ENCODE results near the gene SRPK3. TPM values are rescaled to one million over a fixed set of nuclear protein-coding genes. Genes with fewer than 3 reads are reported as not detected.

Gene SRPK3
- total RNA-seq, 1 experiment from 2014 or later = 0.46 TPM

DNA sequence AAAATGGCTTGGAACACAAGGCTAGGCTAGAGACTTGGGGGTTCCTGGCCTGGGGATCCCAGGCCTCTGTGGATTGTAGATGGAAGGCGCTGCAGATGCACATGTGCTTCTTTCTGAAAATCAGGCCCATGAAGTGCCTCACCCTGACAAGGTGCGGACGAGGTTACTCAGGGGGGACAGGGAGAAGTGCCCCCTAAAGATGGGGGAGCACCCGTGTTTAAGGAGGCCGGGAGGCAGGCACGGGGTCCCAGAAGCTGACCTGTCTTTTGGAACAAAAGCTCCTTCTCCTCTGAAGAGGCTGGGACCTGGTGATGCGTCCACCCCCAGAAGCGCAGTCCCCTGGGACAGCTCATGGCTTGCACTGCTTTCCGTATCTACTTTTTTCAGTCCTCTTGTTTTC is 47.1 kb downstream of the SRPK3 start:
- CTCF ChIA-PET = no interaction called here

GRCh38 chrX:153828308-153828707 is 47.5 kb downstream of the SRPK3 start:
- Histone ChIP-seq H3K79me2 (ENCODE audit: low read depth) (no peaks in the 10 kb centered on the region), H3K4me1 (replicated peaks; ENCODE audit: insufficient read depth) (no peaks in the 10 kb centered on the region), H2AFZ (no peak overlapping the region), H3K9me2 (ENCODE audit: insufficient read depth) (no peaks in the 10 kb centered on the region), H3K4me2 (no peak overlapping the region), H3K27ac (no peak overlapping the region), H3K9me3 (ENCODE audit: insufficient read depth, low read depth) (no peaks in the 10 kb centered on the region), H3K36me3 (ENCODE audit: low read depth) (no peaks in the 10 kb centered on the region), H3K4me3 (no peak overlapping the region), H3F3A (ENCODE audit: insufficient read depth, low read depth) (no peaks in the 10 kb centered on the region), H3K27me3 (ENCODE audit: insufficient read depth, low read depth) (peaks cover 47% of the 10 kb centered on the region), H4K20me1 (ENCODE audit: insufficient read depth) (no peaks in the 10 kb centered on the region)
- ChIA-PET POLR2A (ENCODE audit: unreplicated experiment) (no interaction called here), CTCF (no interaction called here)
- intact Hi-C loops (cut with micrococcal nuclease; ENCODE audit: unreplicated experiment) = no loop called here
- DNase-seq = no peak
- no peak for TF ChIP-seq CTCF (conservative IDR thresholded peaks at IDR 0.05)
- no peak for TF ChIP-seq EZH2 (IDR thresholded peaks at IDR 0.05; ENCODE audit: low read depth)
- no TSS peak for BruUV-seq (replicated peaks)

More for the DNA sequence above, 47.1 kb downstream of the SRPK3 start:
- no peak overlapping the region for H3K4me2 ChIP-seq
- H3K9me3 ChIP-seq (ENCODE audit: insufficient read depth, low read depth) = no peaks in the 10 kb centered on the region
- H3K27me3 ChIP-seq (ENCODE audit: insufficient read depth, low read depth) = peaks cover 47% of the 10 kb centered on the region
- no peaks in the 10 kb centered on the region for H3K9me2 ChIP-seq (ENCODE audit: insufficient read depth)
- H3K79me2 ChIP-seq (ENCODE audit: low read depth) = no peaks in the 10 kb centered on the region
- no peaks in the 10 kb centered on the region for H3K36me3 ChIP-seq (ENCODE audit: low read depth)
- intact Hi-C loops (cut with micrococcal nuclease; ENCODE audit: unreplicated experiment) = no loop called here
- H2AFZ ChIP-seq = no peak overlapping the region
- no peak overlapping the region for H3K4me3 ChIP-seq
- no peak for TF ChIP-seq CTCF (conservative IDR thresholded peaks at IDR 0.05)
- no peak for TF ChIP-seq EZH2 (IDR thresholded peaks at IDR 0.05; ENCODE audit: low read depth)
- POLR2A ChIA-PET (ENCODE audit: unreplicated experiment) = no interaction called here
- BruUV-seq (replicated peaks) = no TSS peak
- no peak for DNase-seq
- no peaks in the 10 kb centered on the region for H3F3A ChIP-seq (ENCODE audit: insufficient read depth, low read depth)
- H4K20me1 ChIP-seq (ENCODE audit: insufficient read depth) = no peaks in the 10 kb centered on the region
- H3K4me1 ChIP-seq (replicated peaks; ENCODE audit: insufficient read depth) = no peaks in the 10 kb centered on the region
- H3K27ac ChIP-seq = no peak overlapping the region

GRCh38 chrX:153828723-153829548 is 48.1 kb downstream of the SRPK3 start:
- Histone ChIP-seq H3K27ac (no peak overlapping the region), H3K4me1 (replicated peaks; ENCODE audit: insufficient read depth) (no peaks in the 10 kb centered on the region), H2AFZ (no peak overlapping the region), H3K27me3 (ENCODE audit: insufficient read depth, low read depth) (peaks cover 42% of the 10 kb centered on the region), H3F3A (ENCODE audit: insufficient read depth, low read depth) (no peaks in the 10 kb centered on the region), H3K9me2 (ENCODE audit: insufficient read depth) (no peaks in the 10 kb centered on the region), H3K9me3 (ENCODE audit: insufficient read depth, low read depth) (no peaks in the 10 kb centered on the region), H4K20me1 (ENCODE audit: insufficient read depth) (no peaks in the 10 kb centered on the region), H3K36me3 (ENCODE audit: low read depth) (no peaks in the 10 kb centered on the region), H3K4me2 (no peak overlapping the region), H3K4me3 (no peak overlapping the region), H3K79me2 (ENCODE audit: low read depth) (no peaks in the 10 kb centered on the region)
- POLR2A ChIA-PET (ENCODE audit: unreplicated experiment) = no interaction called here
- DNase-seq = no peak
- intact Hi-C loops (cut with micrococcal nuclease; ENCODE audit: unreplicated experiment) = no loop called here
- CTCF ChIA-PET = no interaction called here
- no TSS peak for BruUV-seq (replicated peaks)
- TF ChIP-seq CTCF (conservative IDR thresholded peaks at IDR 0.05) (no peak), EZH2 (IDR thresholded peaks at IDR 0.05; ENCODE audit: low read depth) (no peak)

Data from PC-9 (cell line).